ENCODE data around the gene KANSL1L. TPM values are rescaled to one million over a fixed set of nuclear protein-coding genes. Genes with fewer than 3 reads are reported as not detected.
"Not testable (repeated sequence)": the region's sequence is repeated elsewhere in the genome, so short reads cannot be mapped to it uniquely, and the experiment has no call there.

The KANSL1L gene, protein sequence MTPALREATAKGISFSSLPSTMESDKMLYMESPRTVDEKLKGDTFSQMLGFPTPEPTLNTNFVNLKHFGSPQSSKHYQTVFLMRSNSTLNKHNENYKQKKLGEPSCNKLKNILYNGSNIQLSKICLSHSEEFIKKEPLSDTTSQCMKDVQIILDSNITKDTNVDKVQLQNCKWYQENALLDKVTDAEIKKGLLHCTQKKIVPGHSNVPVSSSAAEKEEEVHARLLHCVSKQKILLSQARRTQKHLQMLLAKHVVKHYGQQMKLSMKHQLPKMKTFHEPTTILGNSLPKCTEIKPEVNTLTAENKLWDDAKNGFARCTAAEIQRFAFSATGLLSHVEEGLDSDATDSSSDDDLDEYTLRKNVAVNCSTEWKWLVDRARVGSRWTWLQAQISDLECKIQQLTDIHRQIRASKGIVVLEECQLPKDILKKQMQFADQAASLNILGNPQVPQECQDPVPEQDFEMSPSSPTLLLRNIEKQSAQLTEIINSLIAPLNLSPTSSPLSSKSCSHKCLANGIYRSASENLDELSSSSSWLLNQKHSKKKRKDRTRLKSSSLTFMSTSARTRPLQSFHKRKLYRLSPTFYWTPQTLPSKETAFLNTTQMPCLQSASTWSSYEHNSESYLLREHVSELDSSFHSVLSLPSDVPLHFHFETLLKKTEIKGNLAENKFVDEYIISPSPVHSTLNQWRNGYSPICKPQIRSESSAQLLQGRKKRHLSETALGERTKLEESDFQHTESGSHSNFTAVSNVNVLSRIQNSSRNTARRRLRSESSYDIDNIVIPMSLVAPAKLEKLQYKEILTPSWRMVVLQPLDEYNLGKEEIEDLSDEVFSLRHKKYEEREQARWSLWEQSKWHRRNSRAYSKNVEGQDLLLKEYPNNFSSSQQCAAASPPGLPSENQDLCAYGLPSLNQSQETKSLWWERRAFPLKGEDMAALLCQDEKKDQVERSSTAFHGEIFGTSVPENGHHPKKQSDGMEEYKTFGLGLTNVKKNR
- 49.1 TPM for total RNA-seq

DNA sequence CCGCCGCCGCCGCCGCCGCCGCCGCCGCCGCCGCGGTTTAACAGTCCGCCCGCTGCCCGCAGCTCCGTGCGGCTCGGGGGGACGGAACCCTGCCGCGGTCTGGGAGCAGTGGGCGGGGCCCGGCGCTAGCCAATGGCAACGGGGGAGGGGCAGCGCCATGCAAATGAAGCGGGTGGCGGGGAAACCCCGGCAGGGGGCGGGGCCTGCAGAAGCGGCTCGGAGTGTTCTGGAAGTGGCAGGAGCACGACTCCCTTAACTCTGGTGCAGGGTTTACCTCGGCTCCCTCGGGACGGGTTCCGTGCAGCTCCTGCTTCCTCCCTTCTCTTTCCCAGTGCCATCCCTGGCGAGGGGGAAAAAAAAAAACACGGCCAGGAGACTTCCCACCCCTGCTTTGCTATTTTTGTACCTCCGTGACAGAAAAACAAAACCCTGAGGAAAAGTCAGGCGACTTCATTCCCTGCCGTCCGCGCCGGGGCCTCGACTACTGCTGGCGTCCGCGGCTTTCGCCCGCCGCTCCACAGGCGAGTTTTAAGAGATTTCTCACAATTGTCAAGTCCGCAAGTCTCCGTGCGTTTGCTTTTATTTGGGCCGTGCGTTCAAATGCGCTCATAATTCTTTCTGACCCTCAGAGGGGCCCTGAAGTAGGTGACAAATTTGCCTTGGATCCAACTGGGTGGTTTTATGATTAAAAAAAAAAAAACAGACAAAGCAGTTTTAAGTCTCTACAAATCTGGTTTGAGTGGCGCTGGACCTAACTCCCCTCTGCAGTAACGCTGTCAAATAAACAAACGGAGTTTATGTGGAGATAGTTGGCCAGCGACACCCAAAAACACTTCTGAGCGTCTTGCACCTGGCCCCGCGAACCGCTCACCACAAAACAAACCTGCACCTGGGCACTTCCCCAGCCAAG lies at the start of gene KANSL1L:
KANSL1L (minus strand) TSS at position 101 of the 910 bp plus-strand sequence. CDS start 16,827 bp downstream, outside the sequence.
- peak; percentile 95 for DNase-seq

DNA sequence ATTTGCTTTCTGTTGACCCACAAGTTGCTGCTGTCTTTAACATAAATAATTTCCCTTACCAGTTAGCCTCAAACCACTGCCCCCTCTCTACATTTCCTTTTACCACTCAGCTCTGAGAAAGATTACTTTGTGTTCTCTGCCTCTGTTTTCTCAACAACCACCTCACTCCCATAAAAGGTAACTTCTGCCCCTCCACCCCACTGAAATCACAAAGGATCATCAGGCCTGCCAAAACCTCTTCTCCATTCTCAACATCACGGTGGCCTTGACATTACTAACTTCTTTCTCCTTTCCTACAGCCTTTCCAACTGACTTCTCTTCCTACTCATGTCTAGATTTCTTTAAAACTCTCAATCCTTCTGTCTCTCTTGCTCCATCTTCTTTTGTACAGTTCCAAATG lies 43.9 kb upstream of the KANSL1L start:
- no peak for DNase-seq

DNA sequence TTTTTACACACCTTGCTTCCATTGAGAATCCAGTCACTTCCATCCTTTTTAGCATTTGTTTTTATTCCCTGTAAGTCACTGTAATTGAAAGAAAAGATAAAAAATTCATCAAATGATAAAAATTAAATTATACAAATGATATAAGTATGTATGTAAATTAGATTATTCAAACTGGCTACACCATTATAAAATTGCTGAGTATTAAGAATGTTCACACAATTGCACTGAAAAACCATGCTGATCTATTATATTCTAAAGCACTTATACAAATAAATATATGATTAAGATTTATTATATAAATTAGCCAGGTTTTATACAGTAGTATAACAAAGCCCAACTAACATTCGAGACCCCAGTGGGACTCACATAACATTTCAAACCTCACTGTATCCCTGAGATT lies 39.0 kb upstream of the KANSL1L start:
- no peak for DNase-seq

DNA sequence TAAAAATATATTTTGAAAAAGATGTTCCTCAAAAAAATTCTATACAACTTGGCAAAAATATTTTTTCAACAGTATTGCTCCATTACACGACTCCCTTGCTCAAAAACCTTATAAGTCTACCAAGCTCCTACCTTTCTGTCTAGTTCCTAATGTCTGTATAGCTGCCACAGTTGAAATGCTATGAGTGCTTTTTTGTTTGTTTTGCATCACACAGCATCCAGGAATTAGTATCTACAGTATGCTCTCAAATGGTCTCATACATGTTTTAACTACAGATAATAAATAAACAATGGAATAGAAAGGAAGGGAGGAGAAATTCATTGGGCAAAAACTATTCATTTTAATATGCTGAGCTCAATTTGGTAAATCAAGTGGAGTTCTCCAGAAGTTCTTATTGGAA lies 36.7 kb upstream of the KANSL1L start:
- DNase-seq: no peak

DNA sequence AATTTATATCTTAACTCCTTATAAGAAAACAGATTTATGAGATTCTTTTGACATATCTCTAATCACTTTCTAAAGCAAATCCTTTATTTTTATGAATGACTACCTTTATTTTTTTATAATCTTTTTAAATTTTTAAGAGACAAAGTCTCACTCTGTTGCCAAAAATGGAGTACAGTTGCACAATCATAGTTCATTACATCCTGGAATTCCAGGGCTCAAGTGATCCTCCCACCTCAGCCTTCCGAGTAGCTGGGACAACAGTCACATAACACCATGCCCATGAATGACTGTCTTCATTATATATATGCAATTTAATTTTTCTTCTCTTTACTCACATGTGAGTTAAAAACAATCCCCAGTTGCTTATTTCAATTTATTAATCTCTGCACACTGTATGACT lies 32.3 kb upstream of the KANSL1L start:
- DNase-seq: no peak

DNA sequence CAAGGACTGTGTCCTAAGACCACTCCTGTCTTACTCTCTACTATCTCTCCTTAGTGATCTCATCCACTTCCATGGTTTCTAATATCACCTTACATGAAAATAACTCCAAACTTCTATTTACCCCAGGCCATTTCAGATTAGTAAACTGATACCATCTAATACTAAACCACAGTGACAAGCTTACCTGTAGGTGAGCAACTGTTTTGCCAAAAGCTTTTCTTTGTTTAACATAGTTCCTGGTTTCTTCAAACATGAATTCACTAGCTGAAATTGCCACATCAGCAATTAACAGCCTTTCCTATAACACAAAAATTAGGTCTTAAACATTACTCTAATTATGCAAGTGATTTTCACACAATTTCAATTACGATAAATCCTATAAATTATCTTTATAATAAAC lies 31.9 kb upstream of the KANSL1L start:
- no peak for DNase-seq

DNA sequence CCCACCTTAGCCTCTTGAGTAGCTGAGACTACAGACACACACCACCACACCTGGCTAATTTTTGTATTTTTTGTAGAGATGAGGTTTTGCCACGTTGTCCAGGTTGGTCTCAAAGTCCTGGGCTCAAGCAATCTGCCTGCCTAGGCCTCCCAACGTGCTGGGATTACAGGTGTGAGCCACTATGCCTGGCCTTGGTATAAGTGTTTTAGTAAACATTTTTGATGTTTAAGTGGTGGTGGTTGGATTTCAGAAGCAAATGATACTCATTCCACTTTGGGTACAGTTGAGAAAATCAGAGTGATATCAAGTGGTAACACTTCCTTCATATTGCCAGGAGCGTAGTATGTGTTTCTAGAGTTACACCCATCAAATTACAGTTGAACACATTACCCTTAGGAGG lies 28.6 kb upstream of the KANSL1L start:
- no peak for DNase-seq

DNA sequence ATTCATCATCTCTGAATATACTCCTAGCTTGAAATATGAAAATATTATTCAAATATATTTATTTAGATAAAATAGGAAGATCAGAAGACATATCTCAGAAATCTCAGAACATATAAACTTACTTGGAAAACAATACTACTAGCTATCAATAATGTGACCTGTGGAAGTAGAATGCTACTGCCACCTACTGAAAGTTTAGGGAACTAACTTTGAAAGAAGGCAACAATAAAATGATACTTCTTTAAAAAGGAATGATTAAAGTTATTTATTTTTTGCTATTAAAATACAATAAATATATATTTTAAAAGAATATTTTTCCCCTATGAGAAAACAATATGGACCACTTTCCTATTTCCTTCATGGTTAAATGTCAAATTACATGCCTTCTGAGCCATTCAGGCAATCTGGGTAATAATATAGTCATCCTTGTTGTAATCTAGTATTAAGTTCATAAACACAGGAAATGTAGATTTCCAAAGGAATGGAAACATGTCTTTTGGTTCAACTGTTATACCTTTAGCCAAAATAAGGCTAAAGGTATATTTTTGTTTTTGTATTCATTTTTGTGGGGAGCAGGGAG lies 28.1 kb upstream of the KANSL1L start:
- DNase-seq: no peak

DNA sequence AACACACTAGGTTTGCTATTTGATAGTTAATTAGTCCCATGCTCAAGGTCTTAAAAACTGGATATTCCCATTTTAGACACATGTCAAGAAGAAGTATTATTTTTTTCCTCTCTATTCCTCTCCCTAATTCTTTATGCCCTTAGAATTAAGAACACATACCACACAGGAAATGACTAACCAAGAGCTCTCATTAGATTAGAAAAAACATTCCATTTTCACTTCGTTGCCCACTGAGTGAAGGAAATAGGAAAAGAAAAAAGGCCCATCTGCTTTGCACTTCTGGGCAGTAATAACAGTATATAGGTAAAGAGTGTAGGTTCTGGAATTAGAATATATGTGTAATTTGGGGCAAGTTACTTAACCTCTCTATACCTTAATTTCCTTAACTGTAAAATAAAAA lies 27.1 kb upstream of the KANSL1L start:
- DNase-seq: no peak

DNA sequence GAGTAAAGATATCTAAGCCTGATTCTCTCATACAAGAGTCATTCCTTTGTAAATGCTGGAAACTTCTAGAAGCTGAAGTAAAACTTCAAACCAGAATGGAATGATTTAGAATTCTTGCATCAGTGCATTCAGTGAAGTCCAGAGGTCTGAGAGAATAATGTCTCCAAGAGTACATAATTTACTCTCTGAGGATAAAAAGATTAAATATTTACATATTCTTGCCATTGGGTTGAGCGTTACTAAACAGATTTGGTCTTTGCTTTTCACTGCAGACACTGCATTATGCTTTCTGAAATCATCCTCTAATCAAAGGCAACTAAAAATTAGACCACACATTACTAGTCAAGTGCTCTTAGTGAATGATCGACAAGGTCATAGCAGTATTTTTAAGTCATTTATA lies 26.5 kb upstream of the KANSL1L start:
- DNase-seq: no peak

DNA sequence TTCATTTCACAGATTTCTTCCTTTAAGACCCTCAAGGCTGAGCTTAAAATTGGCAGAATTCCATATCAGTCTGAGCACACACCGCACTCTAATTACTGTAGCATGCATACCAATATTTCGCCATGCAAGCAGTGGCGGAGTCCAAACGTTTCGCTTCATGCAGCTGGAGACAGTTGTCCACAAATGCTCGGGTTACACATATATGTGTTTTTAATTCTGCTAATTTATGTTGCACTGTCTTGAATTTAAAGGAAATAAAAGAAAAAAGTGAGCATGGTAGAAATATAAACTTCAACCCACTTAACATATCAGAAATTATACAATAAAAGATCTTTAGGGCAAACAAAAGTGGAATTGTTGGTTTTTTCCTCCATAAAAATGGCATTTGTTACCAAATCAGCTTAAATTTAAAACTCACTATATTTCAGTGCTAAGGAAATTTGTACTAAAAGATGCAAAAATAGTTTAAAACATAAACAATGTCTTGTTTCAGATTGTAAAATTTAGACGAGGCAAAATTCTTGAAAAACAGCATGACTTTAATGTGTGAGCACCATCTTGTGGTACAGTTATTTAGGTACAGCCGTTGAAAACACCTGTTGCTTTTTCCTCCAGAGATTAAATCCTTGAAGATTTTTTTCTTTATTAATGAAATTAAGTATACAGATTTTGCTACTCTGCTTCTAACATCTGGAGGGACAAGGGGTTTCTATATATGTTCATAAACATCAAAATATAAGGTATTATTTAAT lies 24.1 kb upstream of the KANSL1L start:
- DNase-seq: peak; percentile 50

DNA sequence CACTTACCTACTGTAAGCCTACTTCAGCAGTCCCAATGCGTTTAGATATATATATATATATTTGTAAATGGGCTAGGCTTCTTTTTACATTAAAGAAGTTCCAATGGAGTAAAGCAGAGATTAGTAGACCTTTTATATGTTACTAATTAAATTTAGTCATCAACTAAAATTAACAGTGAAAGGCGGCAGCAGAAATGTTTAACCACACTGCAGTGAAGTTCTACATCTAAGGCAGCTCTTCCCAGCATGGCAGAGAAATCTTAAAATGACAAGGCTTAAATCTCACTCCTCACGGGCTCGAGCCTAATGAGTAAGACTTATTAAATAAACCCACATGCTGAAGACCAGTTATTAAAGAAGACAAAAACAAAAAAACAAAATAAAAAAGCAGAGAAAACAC lies 19.1 kb upstream of the KANSL1L start:
- DNase-seq: no peak

DNA sequence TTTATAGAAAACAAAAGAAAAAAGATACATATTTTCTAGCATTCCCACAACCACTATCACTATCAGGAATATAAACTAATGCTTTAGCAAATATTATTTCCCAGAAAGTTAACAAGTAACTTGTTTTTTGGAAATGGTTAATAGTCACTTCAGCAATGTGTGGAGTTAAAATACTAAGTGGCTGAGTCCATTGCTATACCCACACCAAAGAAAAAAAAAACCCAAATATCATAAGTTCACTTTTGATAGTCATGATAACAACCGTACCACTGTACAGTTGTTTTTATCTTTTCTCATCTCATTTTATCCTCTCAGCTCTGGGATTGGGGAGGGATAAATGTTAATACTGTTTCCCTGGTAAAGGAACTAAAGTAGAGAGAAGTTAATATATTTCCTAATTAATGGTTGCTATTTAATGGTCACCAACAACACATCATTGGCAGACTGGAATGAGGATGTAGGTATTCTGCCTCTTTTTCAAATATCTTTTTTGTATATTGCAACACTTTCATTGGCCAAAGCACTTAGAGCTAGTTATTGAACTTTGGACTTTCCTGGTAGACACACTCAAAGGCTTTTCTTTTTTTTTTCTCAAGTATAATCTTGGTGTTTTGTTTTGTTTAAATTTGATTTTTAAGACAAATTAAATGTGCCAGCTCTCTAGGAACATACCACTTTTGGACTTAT lies 18.4 kb upstream of the KANSL1L start:
- DNase-seq: no peak

DNA sequence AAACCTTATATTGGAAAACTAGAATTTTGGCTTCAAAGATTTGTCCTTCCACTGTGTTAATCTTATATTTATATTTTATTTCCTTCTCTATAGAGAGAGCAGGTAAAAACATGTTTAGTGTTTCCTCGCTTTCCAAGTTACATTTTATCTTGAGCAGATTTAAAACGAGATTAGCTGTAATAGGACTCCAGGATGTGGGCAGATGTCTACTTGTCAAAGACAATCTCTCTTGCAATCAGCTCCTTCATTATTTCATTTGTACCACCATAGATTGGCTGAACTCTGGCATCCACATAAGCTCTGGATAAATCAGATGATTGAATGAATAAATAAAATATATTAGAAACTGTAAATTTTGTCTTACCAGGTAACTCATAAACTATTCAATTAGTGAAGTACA lies 17.5 kb upstream of the KANSL1L start:
- DNase-seq: no peak

DNA sequence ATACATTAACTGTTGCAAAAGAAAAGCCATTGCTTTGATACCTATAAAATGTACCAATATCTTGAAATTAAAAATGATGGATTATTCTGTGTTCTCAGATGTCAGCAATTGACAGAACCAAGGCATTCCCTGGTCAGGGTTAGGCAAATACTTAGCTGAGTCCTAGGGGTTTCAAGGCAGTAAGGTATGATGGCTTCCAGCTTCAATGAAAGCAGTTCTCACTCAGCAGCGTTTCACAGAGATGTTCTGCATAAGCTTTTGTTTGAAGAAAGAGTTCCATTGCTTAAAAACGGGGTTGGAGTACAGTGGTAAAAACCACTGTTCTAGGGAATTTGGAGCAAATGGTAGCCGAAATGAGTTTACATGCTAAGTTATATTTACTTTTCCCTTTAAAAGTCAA lies 17.0 kb upstream of the KANSL1L start:
- DNase-seq: no peak

DNA sequence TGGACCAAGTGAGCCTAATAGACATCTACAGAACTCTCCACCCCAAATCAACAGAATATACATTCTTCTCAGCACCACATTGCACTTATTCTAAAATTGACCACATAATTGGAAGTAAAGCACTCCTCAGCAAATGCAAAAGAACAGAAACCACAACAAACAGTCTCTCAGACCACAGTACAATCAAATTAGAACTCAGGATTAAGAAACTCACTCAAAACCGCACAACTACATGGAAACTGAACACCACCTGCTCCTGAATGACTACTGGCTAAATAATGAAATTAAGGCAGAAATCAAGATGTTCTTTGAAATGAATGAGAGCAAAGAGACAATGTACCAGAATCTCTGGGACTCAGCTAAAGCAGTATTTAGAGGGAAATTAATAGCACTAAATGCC lies 12.7 kb upstream of the KANSL1L start:
- DNase-seq: not testable (repeated sequence)

DNA sequence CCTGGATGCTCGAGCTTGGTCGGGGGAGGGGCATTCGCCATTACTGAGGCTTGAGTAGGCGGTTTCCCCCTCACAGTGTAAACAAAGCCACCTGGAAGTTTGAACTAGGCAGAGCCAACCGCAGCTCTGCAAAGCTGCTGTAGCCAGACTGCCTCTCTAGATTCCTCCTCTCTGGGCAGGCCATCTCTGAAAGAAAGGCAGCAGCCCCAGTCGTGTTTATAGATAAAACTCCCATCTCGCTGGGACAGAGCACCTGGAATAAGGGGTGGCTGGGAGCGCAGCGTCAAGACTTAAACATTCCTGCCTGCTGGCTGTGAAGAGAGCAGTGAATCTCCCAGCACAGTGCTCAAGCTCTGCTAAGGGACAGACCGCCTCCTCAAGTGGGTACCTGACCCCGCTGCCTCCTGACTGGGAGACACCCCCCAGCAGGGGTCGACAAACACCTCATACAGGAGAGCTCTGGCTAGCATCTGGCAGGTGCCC lies 10.4 kb upstream of the KANSL1L start:
- DNase-seq: not testable (repeated sequence)

DNA sequence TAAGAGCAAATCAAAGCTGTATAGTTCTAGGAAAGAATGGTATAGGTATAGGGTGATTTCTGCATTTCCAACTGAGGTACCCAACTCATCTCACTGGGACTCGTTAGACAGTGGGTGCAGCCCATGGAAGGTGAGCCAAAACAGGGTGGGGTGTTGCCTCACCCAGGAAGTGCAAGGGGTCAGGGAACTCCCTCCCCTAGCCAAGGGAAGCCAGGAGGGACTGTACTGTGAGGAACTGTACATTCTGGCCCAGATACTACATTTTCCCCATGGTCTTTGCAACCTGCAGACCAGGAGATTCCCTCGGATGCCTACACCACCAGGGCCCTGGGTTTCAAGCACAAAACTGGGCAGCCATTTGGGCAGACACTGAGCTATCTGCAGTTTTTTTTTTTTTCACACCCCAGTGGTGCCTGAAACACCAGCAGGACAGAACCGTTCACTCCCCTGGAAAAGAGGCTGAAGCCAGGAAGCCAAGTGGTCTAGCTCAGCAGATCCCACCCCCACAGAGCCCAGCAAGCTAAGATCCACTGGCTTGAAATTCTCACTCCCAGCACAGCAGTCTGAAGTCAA lies 9.9 kb upstream of the KANSL1L start:
- DNase-seq: not testable (repeated sequence)

DNA sequence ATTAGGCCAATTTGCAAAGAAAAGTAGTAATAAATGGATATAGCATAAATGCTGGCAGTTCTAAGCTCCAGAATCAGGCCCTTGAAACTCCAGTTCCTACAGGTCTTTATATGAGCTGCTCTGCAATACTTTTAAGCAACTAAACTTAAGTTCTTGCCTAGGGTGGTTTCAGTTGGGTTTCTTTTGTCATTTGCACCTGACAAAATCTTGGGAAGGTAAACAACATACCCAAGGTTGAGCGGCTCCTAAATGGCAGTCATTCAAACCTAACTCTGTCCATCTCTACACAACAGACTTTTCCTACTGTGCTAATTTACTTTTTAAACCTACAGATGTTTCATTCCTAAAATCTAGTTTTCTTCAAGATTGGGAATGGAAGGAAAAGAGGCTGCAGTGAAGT lies 9.3 kb upstream of the KANSL1L start:
- no peak for DNase-seq

Measured in skin of body (tissue), 2 donors.